Retinal pigment epithelial cell (primary cell): Measurements from ENCODE around the gene PPARG.

ENCODE experiments used
- DNase-seq: peaks from one replicate; pipeline ENCODE4 v3.0.0-alpha.2; 2010; ENCODE audit warnings: low read depth
- H3K4me3 ChIP-seq: 2 replicates; pipeline ENCODE4 v1.5.1; 2011; ENCODE audit warnings: mild to moderate bottlenecking, low read length, control low read depth, moderate library complexity
- TF ChIP-seq, protein P1 (sequence below): conservative IDR thresholded peaks from 2 replicates; pipeline ENCODE4 v1.5.1; 2011; ENCODE audit warnings: low read depth, low read length, control low read depth, inconsistent platforms

Gene PPARG

DNA sequence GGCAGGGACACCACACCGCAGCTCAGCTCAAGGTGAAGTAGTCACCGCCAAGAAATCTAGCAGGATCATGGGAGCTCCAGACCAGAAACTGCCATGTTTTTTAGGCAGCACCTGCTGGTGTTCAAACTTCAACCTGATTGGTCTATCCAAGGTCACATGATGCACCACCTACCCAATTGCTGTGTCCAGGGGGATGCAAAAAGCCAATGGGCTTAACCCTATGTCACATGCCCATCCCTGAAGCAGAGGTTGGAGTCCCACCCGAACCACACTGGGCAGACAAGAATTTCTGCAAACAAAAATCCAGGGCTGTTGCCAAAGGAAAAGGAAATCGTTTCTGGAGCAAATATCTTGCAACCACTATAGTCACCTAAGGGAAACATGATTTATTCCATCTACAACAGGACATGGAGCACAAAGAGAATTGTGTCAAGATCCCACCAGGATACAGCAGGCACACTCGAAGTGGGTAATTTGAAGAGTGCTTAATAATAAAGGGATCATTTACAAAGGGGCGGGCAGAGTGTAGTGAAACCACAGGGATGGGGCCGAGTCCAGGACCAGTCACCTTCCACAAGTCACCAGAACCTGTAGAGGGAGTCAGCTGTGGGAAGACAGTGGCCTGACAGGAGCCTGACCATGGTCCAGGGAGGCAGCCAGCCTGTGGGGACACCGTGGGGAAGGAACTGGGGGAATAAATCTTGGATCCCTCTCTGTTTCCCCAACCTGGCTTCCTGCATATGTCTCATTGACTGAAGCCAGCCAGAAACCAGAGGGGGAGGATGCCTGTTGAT, 161.2 kb downstream of the PPARG start:
- H3K4me3 ChIP-seq, result no peak overlapping the region
- no peak for DNase-seq
- TF ChIP-seq, protein P1, sequence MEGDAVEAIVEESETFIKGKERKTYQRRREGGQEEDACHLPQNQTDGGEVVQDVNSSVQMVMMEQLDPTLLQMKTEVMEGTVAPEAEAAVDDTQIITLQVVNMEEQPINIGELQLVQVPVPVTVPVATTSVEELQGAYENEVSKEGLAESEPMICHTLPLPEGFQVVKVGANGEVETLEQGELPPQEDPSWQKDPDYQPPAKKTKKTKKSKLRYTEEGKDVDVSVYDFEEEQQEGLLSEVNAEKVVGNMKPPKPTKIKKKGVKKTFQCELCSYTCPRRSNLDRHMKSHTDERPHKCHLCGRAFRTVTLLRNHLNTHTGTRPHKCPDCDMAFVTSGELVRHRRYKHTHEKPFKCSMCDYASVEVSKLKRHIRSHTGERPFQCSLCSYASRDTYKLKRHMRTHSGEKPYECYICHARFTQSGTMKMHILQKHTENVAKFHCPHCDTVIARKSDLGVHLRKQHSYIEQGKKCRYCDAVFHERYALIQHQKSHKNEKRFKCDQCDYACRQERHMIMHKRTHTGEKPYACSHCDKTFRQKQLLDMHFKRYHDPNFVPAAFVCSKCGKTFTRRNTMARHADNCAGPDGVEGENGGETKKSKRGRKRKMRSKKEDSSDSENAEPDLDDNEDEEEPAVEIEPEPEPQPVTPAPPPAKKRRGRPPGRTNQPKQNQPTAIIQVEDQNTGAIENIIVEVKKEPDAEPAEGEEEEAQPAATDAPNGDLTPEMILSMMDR, result no peak

DNA sequence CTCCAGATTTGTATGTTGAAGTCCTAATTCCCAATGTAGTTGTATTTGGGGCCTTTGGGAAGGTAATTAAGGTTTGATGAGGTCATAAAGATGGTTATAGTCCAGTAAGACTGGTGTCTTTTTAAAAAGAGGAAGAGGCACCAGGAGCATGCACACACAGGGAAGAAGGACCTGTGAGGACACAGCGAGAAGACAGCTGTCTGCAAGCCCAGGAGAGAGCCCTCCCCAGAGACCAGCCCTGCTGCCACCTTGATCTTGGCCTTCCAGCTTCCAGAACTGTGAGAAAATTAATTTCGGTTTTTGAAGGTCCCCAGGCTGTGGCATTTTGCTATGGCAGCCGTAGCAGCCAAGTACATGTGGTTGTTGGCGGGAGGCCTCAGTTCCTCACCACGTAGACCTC, 162.6 kb downstream of the PPARG start:
- TF ChIP-seq, protein P1, result no peak
- DNase-seq, result no peak

DNA sequence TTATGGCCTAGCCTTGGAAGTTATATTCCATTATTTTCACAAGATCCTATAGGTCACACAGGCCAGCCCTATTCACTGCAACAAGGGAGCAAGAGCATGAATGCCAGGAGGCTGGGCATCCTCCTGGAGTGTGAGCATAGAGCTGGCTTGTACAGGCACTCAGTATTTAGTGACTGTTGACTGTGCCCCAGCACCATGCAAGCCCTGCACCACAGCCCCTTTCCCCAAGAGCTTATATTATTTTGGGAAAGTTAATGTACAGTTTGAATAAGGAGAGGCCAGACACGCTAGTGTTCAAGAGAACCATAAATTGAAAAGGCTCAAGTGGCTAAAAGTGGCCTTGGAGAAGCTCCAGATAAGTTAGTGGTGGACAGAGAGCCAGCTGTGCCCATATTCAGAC, 163.1 kb downstream of the PPARG start:
- no peak overlapping the region for H3K4me3 ChIP-seq
- TF ChIP-seq, protein P1, result no peak
- DNase-seq, result no peak

More for the DNA sequence above, 162.6 kb downstream of the PPARG start:
- H3K4me3 ChIP-seq, result no peak overlapping the region

DNA sequence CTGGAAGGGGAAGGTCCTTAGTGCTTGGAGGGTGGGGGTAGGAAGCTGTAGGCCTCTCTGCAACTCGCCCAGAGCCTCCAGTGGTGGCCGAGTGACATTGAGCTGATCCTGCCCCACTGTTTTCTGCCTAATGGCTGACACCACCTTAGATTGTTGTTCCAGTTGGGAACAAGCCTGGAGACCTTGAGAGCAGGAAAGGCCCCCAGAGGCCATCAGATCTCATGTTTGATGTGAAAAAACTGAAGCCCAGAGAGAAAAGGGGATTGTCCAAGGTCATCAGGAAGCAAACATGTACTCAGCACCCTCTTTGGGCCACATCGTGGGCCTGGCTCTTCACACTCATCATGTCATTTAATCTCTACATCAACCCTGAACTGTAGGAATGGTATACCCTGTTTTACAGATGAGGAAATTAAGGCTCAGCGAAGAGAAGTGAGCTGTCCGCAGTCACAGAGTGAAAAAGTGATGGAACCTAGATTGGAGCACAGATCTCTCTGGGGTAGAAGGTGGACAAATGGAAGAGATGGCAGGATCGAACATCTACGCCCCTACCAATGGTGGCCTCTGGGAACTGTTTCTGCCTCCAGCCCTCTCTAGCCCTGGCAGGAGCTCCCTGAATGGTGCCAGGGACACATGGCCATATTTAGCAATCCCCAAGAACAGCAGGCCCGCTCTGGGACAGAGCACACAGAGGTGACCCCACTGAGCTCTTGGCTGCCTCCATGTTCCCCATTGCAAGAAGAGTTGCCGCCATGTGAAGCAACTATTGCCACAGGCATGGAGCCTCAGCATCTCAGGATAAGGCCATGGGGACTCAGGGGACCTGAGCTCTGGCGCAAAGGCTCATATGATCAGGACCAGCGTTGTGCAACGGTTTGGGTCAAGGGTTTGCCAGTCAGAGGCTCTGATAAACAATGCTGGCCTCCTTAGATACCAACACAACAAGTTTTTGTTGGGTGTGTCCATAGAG, 163.8 kb downstream of the PPARG start:
- H3K4me3 ChIP-seq, result no peak overlapping the region
- no peak for DNase-seq
- TF ChIP-seq, protein P1, result no peak

DNA sequence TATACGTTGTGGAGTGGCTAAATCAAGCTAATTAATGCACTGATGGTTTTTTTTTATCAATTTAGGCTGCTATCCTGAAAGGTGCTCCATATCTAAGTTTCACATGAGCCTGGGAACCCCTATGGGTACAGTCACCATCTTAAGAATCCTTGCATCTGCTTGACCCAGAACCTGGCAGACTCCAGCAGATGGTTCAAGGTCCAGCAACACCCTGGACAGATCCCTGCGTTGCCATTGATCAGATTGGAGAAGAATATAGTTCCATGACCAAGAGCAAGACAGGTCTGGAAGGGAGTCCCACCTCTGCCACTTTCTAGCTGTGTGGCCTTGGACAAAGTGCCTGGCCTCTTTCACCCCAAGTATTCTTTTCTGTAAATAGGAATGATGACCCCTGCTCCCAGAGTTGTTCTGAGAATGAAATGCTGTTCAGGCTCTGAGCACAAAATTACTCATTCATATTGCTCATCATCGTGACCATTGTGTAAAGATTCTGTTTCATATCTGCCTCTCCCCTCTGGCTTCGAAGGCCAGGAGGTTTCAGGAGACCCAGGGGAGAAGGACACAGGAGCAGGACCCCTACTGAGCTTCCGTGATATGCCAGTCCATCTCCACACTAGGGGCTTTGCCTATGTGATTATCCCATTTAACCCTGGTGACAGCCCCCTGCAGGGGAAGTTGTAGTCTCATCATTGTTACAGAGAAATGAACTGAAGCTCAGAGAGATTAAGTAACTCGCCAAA, 165.4 kb downstream of the PPARG start:
- no peak overlapping the region for H3K4me3 ChIP-seq
- TF ChIP-seq, protein P1, result no peak
- DNase-seq, result no peak

DNA sequence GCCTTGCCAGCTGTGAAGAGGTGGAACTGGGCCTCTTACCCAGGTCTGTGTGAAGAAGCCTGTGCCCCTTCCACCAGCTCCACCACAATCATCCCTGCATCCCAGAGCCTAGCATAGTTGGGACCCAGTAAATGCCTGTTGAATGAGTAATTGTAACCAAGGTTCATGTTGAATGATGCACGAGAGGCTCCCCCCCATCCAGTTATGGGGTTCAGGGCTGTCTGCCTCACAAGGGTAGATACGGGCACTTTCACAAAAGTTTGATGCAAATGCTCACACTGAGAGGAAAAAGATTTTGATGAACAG, 165.9 kb downstream of the PPARG start:
- H3K4me3 ChIP-seq, result no peak overlapping the region

More for the DNA sequence above, 165.9 kb downstream of the PPARG start:
- TF ChIP-seq, protein P1, result no peak
- DNase-seq, result no peak
